ENCODE results near the gene GFRA1. TPM values are rescaled to one million over a fixed set of nuclear protein-coding genes. Genes with fewer than 3 reads are reported as not detected.

The GFRA1 gene
- polyA plus RNA-seq, 2 of the 4 experiments (the other 2 are of a cell fraction) = 4.0 to 9.5 TPM

GRCh38 chr10:116178086-116178605, 94.9 kb downstream of the GFRA1 start (continued):
- TF ChIP-seq USF2 (IDR thresholded peaks at IDR 0.05) = no peak
- TF ChIP-seq JUN (IDR thresholded peaks at IDR 0.05) = no peak
- TF ChIP-seq TP53 (CRISPR knock-in tag; IDR thresholded peaks at IDR 0.05) = no peak

GRCh38 chr10:116175231-116175630, 97.8 kb downstream of the GFRA1 start:
- DNase-seq (ENCODE audit: low read depth in 1 of 2, low spot score in 1 of 2) (no peak), FAIRE-seq (no peak), ATAC-seq (no peak)
- 62% methylated on average over 8 of the region's 8 CpGs for WGBS (ENCODE audit: missing lambda C conversion rate)
- Histone ChIP-seq H3K4me1 (peaks cover 3% of the 10 kb centered on the region; the same call in 1 of the 3 replicates), H3K27ac (no peak overlapping the region), H3K4me3 (no peak overlapping the region), H3K9me3 (no peaks in the 10 kb centered on the region), H3K4me2 (no peak overlapping the region)
- CTCF ChIA-PET = no interaction called here
- POLR2A ChIA-PET = no interaction called here
- TF ChIP-seq POLR2AphosphoS2 (conservative IDR thresholded peaks at IDR 0.05; ENCODE audit: low read length) (no peak), CTCF (IDR thresholded peaks at IDR 0.05) (no peak), SMC3 (IDR thresholded peaks at IDR 0.05) (no peak), BHLHE40 (IDR thresholded peaks at IDR 0.05; ENCODE audit: low read depth, low read length) (no peak), NFE2L2 (conservative IDR thresholded peaks at IDR 0.05; ENCODE audit: low read length) (no peak), RCOR1 (IDR thresholded peaks at IDR 0.05; ENCODE audit: low read depth, low read length) (no peak), REST (IDR thresholded peaks at IDR 0.05) (no peak), JUNB (IDR thresholded peaks at IDR 0.05) (no peak), KDM1A (IDR thresholded peaks at IDR 0.05; ENCODE audit: low read depth) (no peak), E2F6 (IDR thresholded peaks at IDR 0.05; ENCODE audit: borderline replicate concordance, low read depth) (no peak), TFCP2L1 (CRISPR knock-in tag; IDR thresholded peaks at IDR 0.05) (no peak)

- DNase-seq (ENCODE audit: low read depth in 1 of 2, low spot score in 1 of 2) = no peak
- ChIA-PET POLR2A (no interaction called here), CTCF (interaction anchor here (1.6 kb wide), 1 partner anchor 9 kb away, joined by 3 read pairs; no protein-coding TSS in a partner anchor)
- Histone ChIP-seq H3K4me2 (no peak overlapping the region), H3K9me3 (no peaks in the 10 kb centered on the region), H3K4me3 (no peak overlapping the region), H3K27ac (no peak overlapping the region), H3K4me1 (peaks cover 3% of the 10 kb centered on the region; the same call in 1 of the 3 replicates)
- no peak for ATAC-seq
- WGBS (ENCODE audit: missing lambda C conversion rate) = 51% methylated on average over 4 of the region's 4 CpGs
- no peak for FAIRE-seq
- TF ChIP-seq BHLHE40 (IDR thresholded peaks at IDR 0.05; ENCODE audit: low read depth, low read length) (no peak), NPAS2 (CRISPR knock-in tag; IDR thresholded peaks at IDR 0.05; ENCODE audit: borderline replicate concordance) (no peak), FOXS1 (CRISPR knock-in tag; IDR thresholded peaks at IDR 0.05) (no peak), CBX2 (IDR thresholded peaks at IDR 0.05; ENCODE audit: borderline replicate concordance, low read depth) (no peak), FOSL2 (IDR thresholded peaks at IDR 0.05) (no peak), FOSL2 (CRISPR knock-in tag; IDR thresholded peaks at IDR 0.05) (no peak), MYC (IDR thresholded peaks at IDR 0.05; ENCODE audit: borderline replicate concordance, low read length) (no peak), RCOR1 (IDR thresholded peaks at IDR 0.05; ENCODE audit: low read depth, low read length) (no peak), HES2 (IDR thresholded peaks at IDR 0.05) (no peak), HOXA7 (CRISPR knock-in tag; IDR thresholded peaks at IDR 0.05) (no peak), ELK1 (IDR thresholded peaks at IDR 0.05; ENCODE audit: low read depth, low read length) (no peak), PBX3 (IDR thresholded peaks at IDR 0.05) (no peak), TFCP2L1 (CRISPR knock-in tag; IDR thresholded peaks at IDR 0.05) (no peak)
These were observed 101.5 kb downstream of the GFRA1 start for GRCh38 chr10:116171505-116171904.
